Loucy (cell line): ENCODE data around the gene DDI1.

Experiments
- H2AFZ ChIP-seq: fragments of 200-600 bp; sonication (generic); 2 replicates; pipeline ENCODE4 v1.6.0; 2016; ENCODE audit warnings: antibody characterized with exemption, mild to moderate bottlenecking, low read length, moderate library complexity
- H3F3A ChIP-seq: fragments of 200-600 bp; 2 replicates; pipeline ENCODE4 v1.6.0; 2016; ENCODE audit warnings: antibody characterized with exemption, low read depth, mild to moderate bottlenecking
- H3K27me3 ChIP-seq: fragments of 200-600 bp; sonication (generic); 2 replicates; pipeline ENCODE4 v1.6.1; 2014; ENCODE audit warnings: low read length, mild to moderate bottlenecking; ENCODE audit not compliant: insufficient read depth, poor library complexity, severe bottlenecking
- H3K36me3 ChIP-seq: fragments of 200-600 bp; sonication (generic); 2 replicates; pipeline ENCODE4 v1.6.1; 2016; ENCODE audit warnings: low read length; ENCODE audit not compliant: insufficient read depth
- H3K4me1 ChIP-seq: fragments of 200-600 bp; sonication (generic); 2 replicates; pipeline ENCODE4 v1.5.1; 2014; ENCODE audit warnings: low read length, mild to moderate bottlenecking; ENCODE audit not compliant: insufficient read depth, poor library complexity, severe bottlenecking
- H3K4me2 ChIP-seq: fragments of 200-600 bp; sonication (generic); 2 replicates; pipeline ENCODE4 v1.6.0; 2014; ENCODE audit warnings: antibody characterized with exemption, low read length, low read depth, mild to moderate bottlenecking; ENCODE audit not compliant: poor library complexity, severe bottlenecking
- H3K4me3 ChIP-seq: fragments of 200-600 bp; sonication (generic); 2 replicates; pipeline ENCODE4 v1.5.1; 2014; ENCODE audit warnings: low read length, mild to moderate bottlenecking, mixed read lengths; ENCODE audit not compliant: poor library complexity, severe bottlenecking
- H3K79me2 ChIP-seq: fragments of 200-600 bp; sonication (generic); 2 replicates; pipeline ENCODE4 v1.6.1; 2014; ENCODE audit warnings: low read length; ENCODE audit not compliant: insufficient read depth
- H3K9ac ChIP-seq: fragments of 200-600 bp; sonication (generic); 2 replicates; pipeline ENCODE4 v1.6.0; 2014; ENCODE audit warnings: mild to moderate bottlenecking, low read depth, low read length, moderate library complexity; ENCODE audit not compliant: poor library complexity, severe bottlenecking
- H3K9me2 ChIP-seq: fragments of 200-600 bp; sonication (generic); replicated peaks from 2 replicates; pipeline ENCODE4 v1.6.1; 2016; ENCODE audit warnings: low read depth, low read length, mixed read lengths
- H3K9me3 ChIP-seq: fragments of 200-600 bp; sonication (generic); 2 replicates; pipeline ENCODE4 v1.6.1; 2014; ENCODE audit warnings: mild to moderate bottlenecking, antibody characterized with exemption, low read length, low read depth; ENCODE audit not compliant: insufficient read depth
- H4K20me1 ChIP-seq: fragments of 200-600 bp; sonication (generic); 2 replicates; pipeline ENCODE4 v1.6.0; 2014; ENCODE audit warnings: antibody characterized with exemption, low read length, mild to moderate bottlenecking; ENCODE audit not compliant: insufficient read depth, poor library complexity, severe bottlenecking
- EZH2phosphoT487 ChIP-seq: fragments of 200-600 bp; IDR thresholded peaks from 2 replicates; pipeline ENCODE4 v1.6.1; 2018; ENCODE audit warnings: antibody characterized with exemption, mild to moderate bottlenecking, moderate library complexity, borderline replicate concordance
- TF ChIP-seq, protein P1 (sequence below): fragments of 200-600 bp; sonication (generic); conservative IDR thresholded peaks from 2 replicates; pipeline ENCODE4 v1.5.1; 2014; ENCODE audit warnings: mild to moderate bottlenecking, antibody characterized with exemption, low read length

Gene DDI1

DNA sequence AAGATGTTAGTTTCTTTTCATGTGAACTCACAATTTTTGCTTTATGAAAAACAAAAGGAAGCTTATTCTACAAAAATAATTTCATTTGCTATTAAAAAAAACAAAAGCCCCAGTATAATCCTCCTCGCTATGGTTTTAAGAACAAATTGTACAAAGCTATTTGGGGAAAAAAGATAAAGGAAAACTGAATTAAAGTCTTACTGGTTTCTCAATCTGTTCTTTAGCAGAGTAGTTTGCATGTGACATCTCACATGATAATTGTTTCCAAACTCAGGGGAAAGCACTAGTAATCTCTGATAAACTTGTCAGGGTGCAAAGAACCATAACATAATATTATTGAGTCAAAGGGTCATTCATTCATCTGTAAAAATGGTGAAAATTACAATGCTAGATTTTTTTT is 2.9 kb upstream of the DDI1 start:
- H3K4me2 ChIP-seq = no peak overlapping the region
- H3K9me3 ChIP-seq = no peaks in the 10 kb centered on the region
- H2AFZ ChIP-seq = no peak overlapping the region
- no peaks in the 10 kb centered on the region for H3K79me2 ChIP-seq
- H3K9ac ChIP-seq = no peak overlapping the region
- TF ChIP-seq EZH2phosphoT487 = no peak
- TF ChIP-seq, protein P1, sequence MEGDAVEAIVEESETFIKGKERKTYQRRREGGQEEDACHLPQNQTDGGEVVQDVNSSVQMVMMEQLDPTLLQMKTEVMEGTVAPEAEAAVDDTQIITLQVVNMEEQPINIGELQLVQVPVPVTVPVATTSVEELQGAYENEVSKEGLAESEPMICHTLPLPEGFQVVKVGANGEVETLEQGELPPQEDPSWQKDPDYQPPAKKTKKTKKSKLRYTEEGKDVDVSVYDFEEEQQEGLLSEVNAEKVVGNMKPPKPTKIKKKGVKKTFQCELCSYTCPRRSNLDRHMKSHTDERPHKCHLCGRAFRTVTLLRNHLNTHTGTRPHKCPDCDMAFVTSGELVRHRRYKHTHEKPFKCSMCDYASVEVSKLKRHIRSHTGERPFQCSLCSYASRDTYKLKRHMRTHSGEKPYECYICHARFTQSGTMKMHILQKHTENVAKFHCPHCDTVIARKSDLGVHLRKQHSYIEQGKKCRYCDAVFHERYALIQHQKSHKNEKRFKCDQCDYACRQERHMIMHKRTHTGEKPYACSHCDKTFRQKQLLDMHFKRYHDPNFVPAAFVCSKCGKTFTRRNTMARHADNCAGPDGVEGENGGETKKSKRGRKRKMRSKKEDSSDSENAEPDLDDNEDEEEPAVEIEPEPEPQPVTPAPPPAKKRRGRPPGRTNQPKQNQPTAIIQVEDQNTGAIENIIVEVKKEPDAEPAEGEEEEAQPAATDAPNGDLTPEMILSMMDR = no peak
- no peaks in the 10 kb centered on the region for H4K20me1 ChIP-seq
- no peaks in the 10 kb centered on the region for H3K4me1 ChIP-seq
- no peaks in the 10 kb centered on the region for H3K27me3 ChIP-seq
- H3K9me2 ChIP-seq = no peaks in the 10 kb centered on the region
- H3F3A ChIP-seq = no peaks in the 10 kb centered on the region
- H3K4me3 ChIP-seq = no peak overlapping the region
- H3K36me3 ChIP-seq = no peaks in the 10 kb centered on the region

DNA sequence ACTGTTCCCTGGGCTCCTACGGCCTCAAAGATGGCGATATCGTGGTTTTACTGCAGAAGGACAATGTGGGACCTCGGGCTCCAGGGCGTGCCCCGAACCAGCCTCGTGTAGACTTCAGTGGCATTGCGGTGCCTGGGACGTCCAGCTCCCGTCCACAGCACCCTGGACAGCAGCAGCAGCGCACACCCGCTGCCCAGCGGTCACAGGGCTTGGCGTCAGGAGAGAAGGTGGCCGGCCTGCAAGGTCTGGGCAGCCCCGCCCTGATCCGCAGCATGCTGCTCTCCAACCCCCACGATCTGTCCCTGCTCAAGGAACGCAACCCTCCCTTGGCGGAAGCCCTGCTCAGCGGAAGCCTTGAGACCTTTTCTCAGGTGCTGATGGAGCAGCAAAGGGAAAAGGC is 555 bp downstream of the DDI1 start:
- TF ChIP-seq EZH2phosphoT487 = no peak
- TF ChIP-seq, protein P1 = no peak
- Histone ChIP-seq H3K36me3 (no peaks in the 10 kb centered on the region), H3K9me3 (no peaks in the 10 kb centered on the region), H4K20me1 (no peaks in the 10 kb centered on the region), H3K4me3 (no peak overlapping the region), H3K79me2 (no peaks in the 10 kb centered on the region), H3K4me2 (no peak overlapping the region), H3K9ac (no peak overlapping the region), H3K9me2 (no peaks in the 10 kb centered on the region), H3K27me3 (no peaks in the 10 kb centered on the region), H3F3A (no peaks in the 10 kb centered on the region), H3K4me1 (no peaks in the 10 kb centered on the region), H2AFZ (no peak overlapping the region)

DNA sequence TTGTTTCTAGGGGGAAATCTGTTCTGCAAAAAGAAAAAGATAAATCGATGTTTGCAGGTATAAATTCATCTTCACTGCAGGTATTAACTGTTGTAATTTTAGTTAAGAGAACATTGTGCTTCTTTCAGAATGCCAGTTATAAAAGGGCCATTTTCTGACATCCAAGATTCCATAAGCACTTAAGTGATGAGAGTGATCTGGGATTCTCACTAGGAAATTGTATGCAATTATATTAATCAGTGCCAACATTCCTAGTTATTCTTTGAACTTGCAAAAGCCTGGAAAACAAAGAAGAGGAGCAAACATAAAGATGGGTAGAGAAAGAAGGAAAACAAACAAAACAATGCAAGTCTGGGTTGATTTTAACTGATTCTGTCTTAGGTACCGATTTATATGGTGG is 5.4 kb downstream of the DDI1 start:
- no peaks in the 10 kb centered on the region for H3K36me3 ChIP-seq

More for the DNA sequence above, 5.4 kb downstream of the DDI1 start:
- Histone ChIP-seq H3K9me3 (no peaks in the 10 kb centered on the region), H3K9ac (no peak overlapping the region), H3K79me2 (no peaks in the 10 kb centered on the region), H3K27me3 (no peaks in the 10 kb centered on the region), H3F3A (no peaks in the 10 kb centered on the region), H3K4me3 (no peak overlapping the region), H2AFZ (no peak overlapping the region), H4K20me1 (no peaks in the 10 kb centered on the region), H3K4me1 (no peaks in the 10 kb centered on the region), H3K4me2 (no peak overlapping the region), H3K9me2 (no peaks in the 10 kb centered on the region)
- TF ChIP-seq, protein P1 = no peak
